ENCODE measurements around the gene LEMD3. TPM values are rescaled to one million over a fixed set of nuclear protein-coding genes. Genes with fewer than 3 reads are reported as not detected.

The LEMD3 gene
- total and polyA plus RNA-seq, 2 of the 8 experiments (the other 6 are each of a cell fraction or from before 2014, with no cell fraction given) = 5.8 to 33.2 TPM

DNA sequence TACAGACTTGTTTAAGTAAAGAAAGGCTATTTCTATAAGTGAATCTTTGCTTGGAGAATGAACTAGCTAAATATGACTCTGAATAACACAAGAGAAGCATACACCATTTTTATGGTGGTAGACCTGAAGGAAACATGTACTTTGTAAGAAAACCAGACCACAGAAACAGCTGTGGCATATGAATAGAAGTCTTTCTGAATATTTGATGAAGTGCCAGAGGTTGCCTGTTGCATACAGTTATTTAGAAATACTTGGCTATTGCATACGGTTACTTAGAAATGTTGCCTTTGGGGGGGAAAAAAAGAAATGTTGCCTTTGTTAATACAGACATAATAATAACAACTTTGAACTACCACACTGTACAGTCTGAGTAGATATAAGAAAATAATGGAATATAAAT, 16.8 kb upstream of the LEMD3 start:
- Histone ChIP-seq H3K4me2 (ENCODE audit: insufficient read depth in 1 of 2, low read depth in 2 of 2, low read length in 2 of 2) (no peak overlapping the region), H3K9ac (replicated peaks in 1 of 4; ENCODE audit: extremely low read depth in 1 of 4, low read depth in 3 of 4, low read length in 3 of 4) (no peak overlapping the region), H3K14ac (ENCODE audit: insufficient read length) (no peak overlapping the region), H2BK20ac (ENCODE audit: low read length) (no peak overlapping the region), H2BK120ac (replicated peaks; ENCODE audit: low read depth, low read length) (no peak overlapping the region), H3K79me1 (ENCODE audit: low read depth, low read length) (no peaks in the 10 kb centered on the region), H3K4me1 (replicated peaks in 1 of 4; ENCODE audit: control insufficient read depth in 3 of 4, insufficient read depth in 4 of 4, low read length in 3 of 4) (no peaks in the 10 kb centered on the region), H3K18ac (ENCODE audit: extremely low read depth, low read length) (no peak overlapping the region), H3K23me2 (ENCODE audit: low read depth, low read length) (no peaks in the 10 kb centered on the region), H2BK12ac (ENCODE audit: low read depth, low read length) (no peak overlapping the region), H4K8ac (ENCODE audit: extremely low read depth, insufficient read depth, low read length) (no peak overlapping the region), H2AK5ac (ENCODE audit: low read depth, low read length) (no peak overlapping the region), H3K4ac (replicated peaks; ENCODE audit: insufficient read length, low read depth, low read length) (no peak overlapping the region), H3K23ac (ENCODE audit: insufficient read length) (no peak overlapping the region), H3K4me3 (ENCODE audit: extremely low read depth in 1 of 4, insufficient read depth in 2 of 4, low read depth in 3 of 4, low read length in 4 of 4) (no peak overlapping the region), H4K91ac (replicated peaks; ENCODE audit: insufficient read length, low read length) (no peak overlapping the region), H3K56ac (replicated peaks; ENCODE audit: insufficient read length, low read depth, low read length) (no peak overlapping the region), H3K27me3 (replicated peaks in 1 of 4; ENCODE audit: control insufficient read depth in 3 of 4, extremely low read depth in 1 of 4, insufficient read depth in 3 of 4, low read length in 3 of 4) (no peaks in the 10 kb centered on the region; a peak in 1 of 7 replicates), H3K27ac (ENCODE audit: low read depth, low read length) (no peak overlapping the region), H3K9me3 (ENCODE audit: insufficient read depth in 2 of 2, low read depth in 1 of 2, low read length in 1 of 2) (no peaks in the 10 kb centered on the region), H4K20me1 (replicated peaks in 1 of 2; ENCODE audit: control insufficient read depth in 1 of 2, insufficient read depth in 2 of 2, low read length in 2 of 2) (no peaks in the 10 kb centered on the region), H2BK15ac (ENCODE audit: low read length) (no peak overlapping the region), H3K36me3 (ENCODE audit: control insufficient read depth in 2 of 4, insufficient read depth in 4 of 4, low read length in 3 of 4) (no peaks in the 10 kb centered on the region), H2BK5ac (ENCODE audit: low read depth, low read length) (no peak overlapping the region), H4K5ac (ENCODE audit: insufficient read length, low read depth, low read length) (no peak overlapping the region), H3K79me2 (ENCODE audit: control insufficient read depth in 1 of 2, insufficient read depth in 2 of 2, low read length in 2 of 2) (no peaks in the 10 kb centered on the region), H2AFZ (ENCODE audit: low read length) (no peak overlapping the region)
- no peak for FAIRE-seq
- DNase-seq (ENCODE audit: low read depth in 1 of 2, low spot score in 2 of 2) = no peak
- 89% methylated on average over 1 of the region's 1 CpG; no CpG with 5 or more reads in 1 of the 2 experiments for WGBS, 2 experiments (ENCODE audit: extremely low coverage in 1 of 2, insufficient coverage in 1 of 2, insufficient read length in 1 of 2, insufficient replicate concordance in 2 of 2, low coverage in 1 of 2, low lambda C conversion rate in 2 of 2, missing lambda C conversion rate in 1 of 2)
- CTCF ChIA-PET (ENCODE audit: partially characterized antibody) = no interaction called here
- POLR2A ChIA-PET (ENCODE audit: partially characterized antibody) = interaction anchor here (0.8 kb wide), 1 partner anchor 9 kb away, joined by 4 read pairs; no protein-coding TSS in a partner anchor
- TF ChIP-seq KDM1A (IDR thresholded peaks at IDR 0.05; ENCODE audit: borderline replicate concordance, low read length) (no peak), SIRT6 (IDR thresholded peaks at IDR 0.05; ENCODE audit: low read length) (no peak), CREB1 (IDR thresholded peaks at IDR 0.05) (no peak), SRF (IDR thresholded peaks at IDR 0.05; ENCODE audit: low read depth, low read length) (no peak), GTF2F1 (IDR thresholded peaks at IDR 0.05; ENCODE audit: borderline replicate concordance, low read depth, low read length) (no peak), EZH2 (IDR thresholded peaks at IDR 0.05; ENCODE audit: low read depth, low read length, severe bottlenecking) (no peak)

Measured in H1 (cell line).